Activated T-cell treated with anti-CD3 and anti-CD28 coated beads, Interleukin-2, amount 50 U/mL, for 48 hours (primary cell): Measurements from ENCODE around the gene GSPT2.
A peak's percentile ranks its signal among the peaks of the same experiment; 100 is the strongest.
"Not testable (repeated sequence)": the region's sequence is repeated elsewhere in the genome, so short reads cannot be mapped to it uniquely, and the experiment has no call there.

ENCODE experiments used
- DNase-seq, 2 experiments: peaks; one replicate each; pipeline ENCODE4 v3.0.0-alpha.2; 2020

Gene GSPT2

GRCh38 chrX:51743179-51743957 is at the start of gene GSPT2:
TSS of gene GSPT2 (plus strand) at chrX:51743442. CDS start at chrX:51743627, 185 bp downstream.
- DNase-seq = peak; percentile 67 to 70

GRCh38 chrX:51694254-51694653 is 49.0 kb upstream of the GSPT2 start:
- no peak for DNase-seq

- DNase-seq = no peak
These were observed 45.8 kb upstream of the GSPT2 start for GRCh38 chrX:51697397-51697796.

GRCh38 chrX:51710277-51711164 is 32.7 kb upstream of the GSPT2 start, which contains the start of gene CENPVL1:
TSS of gene CENPVL1 (plus strand) at chrX:51710512. CDS start at chrX:51710512, 0 bp downstream.
- not testable (repeated sequence) for DNase-seq

- not testable (repeated sequence) for DNase-seq
These were observed 30.1 kb upstream of the GSPT2 start for GRCh38 chrX:51712943-51713647.

- DNase-seq = no peak
These were observed 15.0 kb upstream of the GSPT2 start for GRCh38 chrX:51728202-51728601.

GRCh38 chrX:51737091-51737490 is 6.2 kb upstream of the GSPT2 start:
- no peak for DNase-seq

GRCh38 chrX:51742586-51742985 is 656 bp upstream of the GSPT2 start:
- no peak for DNase-seq

- no peak for DNase-seq
These were observed 4.4 kb downstream of the GSPT2 start for GRCh38 chrX:51747671-51748070.

GRCh38 chrX:51759055-51759839 is 16.0 kb downstream of the GSPT2 start:
- DNase-seq = no peak

- no peak for DNase-seq
These were observed 17.4 kb downstream of the GSPT2 start for GRCh38 chrX:51760657-51761056.

GRCh38 chrX:51766546-51766945 is 23.3 kb downstream of the GSPT2 start:
- no peak for DNase-seq

- no peak for DNase-seq
These were observed 33.6 kb downstream of the GSPT2 start for GRCh38 chrX:51776851-51777250.

- no peak for DNase-seq
These were observed 36.1 kb downstream of the GSPT2 start for GRCh38 chrX:51779306-51779705.

GRCh38 chrX:51795136-51795535 is 51.9 kb downstream of the GSPT2 start:
- no peak for DNase-seq
